Panc1 (cell line): Measurements from ENCODE around the gene POU2AF3. TPM values are rescaled to one million over a fixed set of nuclear protein-coding genes. Genes with fewer than 3 reads are reported as not detected.

Source experiments
- ATAC-seq: fragments of 200-7000 bp; cut with Tn5 transposase; 2 replicates; pipeline ENCODE4 v1.9.1; 2020; ENCODE audit warnings: mild to moderate bottlenecking, moderate library complexity
- BruUV-seq: library from RNA; stranded (reverse); fragments of 400-500 nt; replicated peaks from 2 replicates; lab custom pipeline; 2021; lab: Mats Ljungman, UMichigan
- CTCF ChIA-PET: fragments of 300-600 bp; sonication (Branson Sonifier 250); formaldehyde crosslinking; loops from one replicate; lab custom pipeline; 2022; ENCODE audit warnings: antibody characterized with exemption; lab: Charles Lee
- POLR2A ChIA-PET: fragments of 300-600 bp; sonication (Branson Sonifier 250); formaldehyde crosslinking; loops from one replicate; lab custom pipeline; 2022; ENCODE audit warnings: antibody characterized with exemption; lab: Charles Lee
- DNase-seq: peaks from one replicate; pipeline ENCODE4 v3.0.0-alpha.2; 2010; ENCODE audit warnings: low read depth, low spot score
- H3K27ac ChIP-seq: 2 replicates; pipeline ENCODE4 v1.5.1; 2011; ENCODE audit warnings: mild to moderate bottlenecking, low read length, inconsistent platforms
- H3K27me3 ChIP-seq: fragments of 200-500 bp; sonication (Bioruptor generic); 2 replicates; pipeline ENCODE4 v1.6.0; 2014; ENCODE audit warnings: low read length, inconsistent platforms; ENCODE audit not compliant: control insufficient read depth, insufficient read depth
- H3K36me3 ChIP-seq: fragments of 200-500 bp; sonication (Bioruptor generic); 2 replicates; pipeline ENCODE4 v1.5.1; 2014; ENCODE audit warnings: inconsistent platforms, mild to moderate bottlenecking, low read length, moderate library complexity; ENCODE audit not compliant: control insufficient read depth, insufficient read depth
- H3K4me1 ChIP-seq: 2 replicates; pipeline ENCODE4 v1.5.1; 2011; ENCODE audit warnings: inconsistent platforms, mild to moderate bottlenecking, low read length, moderate library complexity; ENCODE audit not compliant: control insufficient read depth, insufficient read depth
- H3K4me3 ChIP-seq, 2 experiments: 2 replicates each; pipeline ENCODE4 v1.5.1; 2011 to 2012; ENCODE audit warnings: low read depth in 2 of 2, low read length in 2 of 2, mild to moderate bottlenecking in 2 of 2, inconsistent platforms in 1 of 2, moderate library complexity in 1 of 2
- H3K9me3 ChIP-seq: fragments of 200-500 bp; sonication (Bioruptor generic); 2 replicates; pipeline ENCODE4 v1.5.1; 2014; ENCODE audit warnings: low read depth, mild to moderate bottlenecking, inconsistent platforms, low read length, moderate library complexity; ENCODE audit not compliant: control insufficient read depth, insufficient read depth
- POLR2AphosphoS5 ChIP-seq: IDR thresholded peaks from 2 replicates; pipeline ENCODE4 v1.6.1; 2012; ENCODE audit warnings: mild to moderate bottlenecking, low read depth, low read length, moderate library complexity
- SIN3A ChIP-seq: IDR thresholded peaks from 2 replicates; pipeline ENCODE4 v1.6.1; 2012; ENCODE audit warnings: low read depth, mild to moderate bottlenecking, low read length, moderate library complexity, borderline replicate concordance; ENCODE audit not compliant: insufficient read depth
- TCF7L2 ChIP-seq: IDR thresholded peaks from 2 replicates; pipeline ENCODE4 v1.6.1; 2011; ENCODE audit warnings: mild to moderate bottlenecking, low read depth, low read length, inconsistent platforms
- in situ Hi-C: cut with HindIII; loops from 2 replicates; pipeline ENCODE4 v1.10.0; 2016; ENCODE audit warnings: low sequenced_read_pairs, low pct_unique_long_range_greater_than_20kb
- intact Hi-C: fragments of 100-400 bp; cut with micrococcal nuclease; formaldehyde crosslinking; loops from one replicate; pipeline ENCODE4 v1.10.0; 2022; ENCODE audit not compliant: unreplicated experiment
- total RNA-seq: library from RNA; stranded (reverse); gene quantifications from one replicate; pipeline ENCODE4 v1.2.1, GENCODE V29; 2021; ENCODE audit not compliant: unreplicated experiment
- TF ChIP-seq, protein P1 (sequence below), 2 experiments: IDR thresholded peaks; 2 replicates each; pipeline ENCODE4 v1.6.1; 2011 to 2012; ENCODE audit warnings: low read depth in 2 of 2, control low read depth in 1 of 2, low read length in 1 of 2, mild to moderate bottlenecking in 1 of 2, moderate library complexity in 1 of 2; ENCODE audit not compliant: insufficient read depth in 1 of 2
- TF ChIP-seq, protein P2 (sequence below): fragments of 450-650 bp; IDR thresholded peaks from 2 replicates; pipeline ENCODE4 v1.5.1; 2017; ENCODE audit warnings: mild to moderate bottlenecking

The POU2AF3 gene
- total RNA-seq, 1 experiment from 2014 or later, result 0.64 TPM

DNA sequence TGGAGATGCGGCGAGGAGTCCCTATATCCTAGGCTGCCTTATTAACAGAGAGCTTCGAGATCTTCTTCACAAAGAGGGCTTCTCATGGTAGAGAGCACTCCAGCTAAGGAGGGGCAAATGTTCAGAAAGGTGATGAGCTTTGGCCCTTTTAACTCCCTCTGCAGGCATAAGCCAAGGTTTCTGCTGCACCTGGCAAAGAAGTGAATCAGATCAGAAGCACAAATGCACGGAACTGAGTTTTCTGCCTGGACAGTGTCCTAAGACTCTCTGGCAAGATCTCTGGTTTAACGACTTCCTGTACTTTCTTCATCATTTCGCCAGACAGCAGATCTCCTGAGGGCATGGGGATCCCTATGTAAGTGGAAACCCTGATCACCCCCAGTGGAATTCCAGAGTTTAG is 37.2 kb downstream of the POU2AF3 start (continued):
- no peak for TF ChIP-seq POLR2AphosphoS5

DNA sequence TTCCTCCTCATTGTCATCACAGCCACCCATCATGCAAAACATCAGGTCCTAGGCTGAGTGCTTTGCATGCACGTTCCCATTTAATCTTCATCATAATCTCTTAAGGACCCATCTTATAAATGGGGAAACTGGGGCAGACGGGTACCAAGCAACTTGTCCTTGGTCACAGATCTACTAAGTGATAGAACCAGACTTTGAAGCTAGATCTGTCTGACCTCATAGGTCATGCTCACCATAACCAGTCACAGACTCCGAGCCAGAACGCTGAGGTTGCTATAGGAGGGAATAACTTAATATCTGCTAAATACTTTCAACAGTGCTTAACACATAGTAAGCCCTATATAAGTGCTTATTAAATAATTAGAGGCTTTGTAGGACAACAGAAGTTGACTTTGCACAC is 37.7 kb downstream of the POU2AF3 start:
- no TSS peak for BruUV-seq
- no peaks in the 10 kb centered on the region; the same call in 1 of the 2 replicates for H3K27me3 ChIP-seq
- H3K9me3 ChIP-seq, result no peaks in the 10 kb centered on the region
- ATAC-seq, result no peak
- POLR2A ChIA-PET, result no interaction called here
- intact Hi-C loops, result no loop called here
- in situ Hi-C loops, result no loop called here
- no peak overlapping the region for H3K4me3 ChIP-seq
- no peaks in the 10 kb centered on the region for H3K4me1 ChIP-seq
- no peak for DNase-seq
- H3K27ac ChIP-seq, result no peak overlapping the region
- CTCF ChIA-PET, result no interaction called here
- H3K36me3 ChIP-seq, result no peaks in the 10 kb centered on the region
- TF ChIP-seq POLR2AphosphoS5 (no peak), TCF7L2 (no peak), SIN3A (no peak)
- TF ChIP-seq, protein P1, sequence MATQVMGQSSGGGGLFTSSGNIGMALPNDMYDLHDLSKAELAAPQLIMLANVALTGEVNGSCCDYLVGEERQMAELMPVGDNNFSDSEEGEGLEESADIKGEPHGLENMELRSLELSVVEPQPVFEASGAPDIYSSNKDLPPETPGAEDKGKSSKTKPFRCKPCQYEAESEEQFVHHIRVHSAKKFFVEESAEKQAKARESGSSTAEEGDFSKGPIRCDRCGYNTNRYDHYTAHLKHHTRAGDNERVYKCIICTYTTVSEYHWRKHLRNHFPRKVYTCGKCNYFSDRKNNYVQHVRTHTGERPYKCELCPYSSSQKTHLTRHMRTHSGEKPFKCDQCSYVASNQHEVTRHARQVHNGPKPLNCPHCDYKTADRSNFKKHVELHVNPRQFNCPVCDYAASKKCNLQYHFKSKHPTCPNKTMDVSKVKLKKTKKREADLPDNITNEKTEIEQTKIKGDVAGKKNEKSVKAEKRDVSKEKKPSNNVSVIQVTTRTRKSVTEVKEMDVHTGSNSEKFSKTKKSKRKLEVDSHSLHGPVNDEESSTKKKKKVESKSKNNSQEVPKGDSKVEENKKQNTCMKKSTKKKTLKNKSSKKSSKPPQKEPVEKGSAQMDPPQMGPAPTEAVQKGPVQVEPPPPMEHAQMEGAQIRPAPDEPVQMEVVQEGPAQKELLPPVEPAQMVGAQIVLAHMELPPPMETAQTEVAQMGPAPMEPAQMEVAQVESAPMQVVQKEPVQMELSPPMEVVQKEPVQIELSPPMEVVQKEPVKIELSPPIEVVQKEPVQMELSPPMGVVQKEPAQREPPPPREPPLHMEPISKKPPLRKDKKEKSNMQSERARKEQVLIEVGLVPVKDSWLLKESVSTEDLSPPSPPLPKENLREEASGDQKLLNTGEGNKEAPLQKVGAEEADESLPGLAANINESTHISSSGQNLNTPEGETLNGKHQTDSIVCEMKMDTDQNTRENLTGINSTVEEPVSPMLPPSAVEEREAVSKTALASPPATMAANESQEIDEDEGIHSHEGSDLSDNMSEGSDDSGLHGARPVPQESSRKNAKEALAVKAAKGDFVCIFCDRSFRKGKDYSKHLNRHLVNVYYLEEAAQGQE (IDR thresholded peaks at IDR 0.05; ENCODE audit: insufficient read depth in 1 of 2, low read depth in 2 of 2, low read length in 1 of 2), result no peak
- TF ChIP-seq, protein P2, sequence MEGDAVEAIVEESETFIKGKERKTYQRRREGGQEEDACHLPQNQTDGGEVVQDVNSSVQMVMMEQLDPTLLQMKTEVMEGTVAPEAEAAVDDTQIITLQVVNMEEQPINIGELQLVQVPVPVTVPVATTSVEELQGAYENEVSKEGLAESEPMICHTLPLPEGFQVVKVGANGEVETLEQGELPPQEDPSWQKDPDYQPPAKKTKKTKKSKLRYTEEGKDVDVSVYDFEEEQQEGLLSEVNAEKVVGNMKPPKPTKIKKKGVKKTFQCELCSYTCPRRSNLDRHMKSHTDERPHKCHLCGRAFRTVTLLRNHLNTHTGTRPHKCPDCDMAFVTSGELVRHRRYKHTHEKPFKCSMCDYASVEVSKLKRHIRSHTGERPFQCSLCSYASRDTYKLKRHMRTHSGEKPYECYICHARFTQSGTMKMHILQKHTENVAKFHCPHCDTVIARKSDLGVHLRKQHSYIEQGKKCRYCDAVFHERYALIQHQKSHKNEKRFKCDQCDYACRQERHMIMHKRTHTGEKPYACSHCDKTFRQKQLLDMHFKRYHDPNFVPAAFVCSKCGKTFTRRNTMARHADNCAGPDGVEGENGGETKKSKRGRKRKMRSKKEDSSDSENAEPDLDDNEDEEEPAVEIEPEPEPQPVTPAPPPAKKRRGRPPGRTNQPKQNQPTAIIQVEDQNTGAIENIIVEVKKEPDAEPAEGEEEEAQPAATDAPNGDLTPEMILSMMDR, result no peak; the same call in 1 of the 2 replicates

DNA sequence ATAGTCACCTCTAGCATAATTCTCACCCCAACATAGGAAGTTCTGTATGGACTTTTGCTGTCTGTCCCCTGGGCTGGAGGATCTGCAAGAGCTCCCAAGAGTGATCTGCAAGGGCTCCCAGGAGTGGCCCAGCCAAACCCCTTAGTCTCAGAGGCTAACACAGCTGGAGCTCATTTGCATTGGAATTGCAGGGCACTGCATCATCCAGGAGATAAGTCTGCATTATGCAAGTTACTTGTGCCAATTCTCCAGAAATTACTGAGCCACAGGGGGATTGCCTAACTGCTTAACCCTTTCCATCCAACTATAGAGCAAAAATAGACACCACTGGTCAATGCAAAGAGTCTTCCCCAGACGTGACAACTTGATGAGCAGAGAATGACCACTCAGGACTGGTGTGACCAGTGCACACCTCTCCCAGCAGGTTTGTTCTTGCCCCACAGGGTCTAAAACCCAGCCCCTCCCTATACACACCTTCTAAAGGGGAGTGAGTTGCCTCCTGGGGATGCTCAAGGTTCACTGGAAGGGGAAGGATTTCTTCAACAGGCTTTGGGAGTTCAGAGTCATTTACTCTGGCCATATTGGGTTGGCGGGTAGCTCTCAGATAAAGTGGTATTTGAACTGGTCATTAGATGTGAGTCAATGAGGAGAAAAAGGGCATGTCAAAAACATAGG is 38.4 kb downstream of the POU2AF3 start:
- Histone ChIP-seq H3K27me3 (no peaks in the 10 kb centered on the region; the same call in none of the 2 replicates), H3K4me1 (no peaks in the 10 kb centered on the region), H3K36me3 (no peaks in the 10 kb centered on the region), H3K27ac (no peak overlapping the region), H3K4me3 (no peak overlapping the region), H3K9me3 (no peaks in the 10 kb centered on the region)
- DNase-seq, result no peak
- in situ Hi-C loops (no loop called here), intact Hi-C loops (no loop called here)
- no peak for ATAC-seq
- ChIA-PET CTCF (no interaction called here), POLR2A (no interaction called here)
- TF ChIP-seq TCF7L2 (no peak), SIN3A (no peak), POLR2AphosphoS5 (no peak)
- TF ChIP-seq, protein P2, result no peak
- TF ChIP-seq, protein P1 (IDR thresholded peaks at IDR 0.05; ENCODE audit: insufficient read depth in 1 of 2, low read depth in 2 of 2, low read length in 1 of 2), result no peak
- BruUV-seq, result no TSS peak
